ENCODE measurements around the gene GABRB3.

- TF ChIP-seq CTCF (IDR thresholded peaks at IDR 0.05; ENCODE audit: poor library complexity, severe bottlenecking) (no peak), EZH2 (IDR thresholded peaks at IDR 0.05; ENCODE audit: borderline replicate concordance, insufficient read depth, low read length, poor library complexity, severe bottlenecking) (no peak), RAD21 (conservative IDR thresholded peaks at IDR 0.05) (no peak), POLR2AphosphoS5 (IDR thresholded peaks at IDR 0.05) (no peak), EP300 (conservative IDR thresholded peaks at IDR 0.05; ENCODE audit: poor library complexity, severe bottlenecking) (no peak), REST (IDR thresholded peaks at IDR 0.05; ENCODE audit: borderline replicate concordance) (no peak)
Measured at GRCh38 chr15:26738996-26739395, 33.9 kb downstream of the GABRB3 start.
